Central memory CD8-positive, alpha-beta T cell (primary cell): ENCODE results near the gene TNFRSF19.

Source experiments
- ATAC-seq: fragments of 150-1000 bp; cut with Tn5 transposase; replicated peaks from 2 replicates; pipeline ENCODE4 v1.10.0; 2022; ENCODE audit warnings: mild to moderate bottlenecking, moderate FRiP score, moderate number of reproducible peaks; ENCODE audit not compliant: poor library complexity, severe bottlenecking; ENCODE audit errors: extremely low read depth
- DNase-seq, 2 donors: peaks; one replicate each; pipeline ENCODE4 v3.0.0; 2021; ENCODE audit warnings: low spot score in 2 of 2
- H3K27ac Mint-ChIP-seq: one replicate; pipeline ENCODE4 v1.8.0; 2022; ENCODE audit warnings: low read depth, mild to moderate bottlenecking, moderate library complexity, mixed read lengths
- H3K27me3 Mint-ChIP-seq: one replicate; pipeline ENCODE4 v1.8.0; 2022; ENCODE audit warnings: mixed read lengths
- H3K36me3 Mint-ChIP-seq: one replicate; pipeline ENCODE4 v1.8.0; 2022; ENCODE audit warnings: mild to moderate bottlenecking, moderate library complexity, mixed read lengths; ENCODE audit not compliant: insufficient read depth
- H3K4me1 Mint-ChIP-seq: one replicate; pipeline ENCODE4 v1.8.0; 2022; ENCODE audit warnings: mixed read lengths
- H3K4me3 Mint-ChIP-seq: one replicate; pipeline ENCODE4 v1.8.0; 2022; ENCODE audit warnings: mild to moderate bottlenecking, moderate library complexity, mixed read lengths
- H3K9me3 Mint-ChIP-seq: one replicate; pipeline ENCODE4 v1.8.0; 2022; ENCODE audit warnings: mixed read lengths

TNFRSF19 gene

DNA sequence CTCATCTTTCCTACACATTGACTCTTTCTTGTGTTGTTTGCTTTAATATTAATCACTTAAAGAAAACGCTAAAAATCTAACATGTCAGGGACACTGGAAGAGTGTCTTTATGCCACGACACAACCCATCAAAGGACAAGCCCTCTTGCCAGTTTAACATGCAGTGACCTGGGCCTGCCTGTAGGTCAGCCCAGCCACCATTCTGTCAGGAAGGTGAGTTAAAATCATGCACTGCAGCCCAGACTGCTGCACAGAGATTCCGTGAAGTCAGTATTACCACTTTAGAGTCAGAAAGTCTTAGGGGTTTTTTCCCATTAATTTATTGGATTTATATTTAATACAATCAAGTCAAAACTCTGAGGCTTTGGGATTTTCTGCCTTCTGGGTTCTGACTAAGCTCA, 58.0 kb downstream of the TNFRSF19 start:
- H3K4me3 Mint-ChIP-seq, result no peak overlapping the region
- H3K27me3 Mint-ChIP-seq, result peaks cover 62% of the 10 kb centered on the region

DNA sequence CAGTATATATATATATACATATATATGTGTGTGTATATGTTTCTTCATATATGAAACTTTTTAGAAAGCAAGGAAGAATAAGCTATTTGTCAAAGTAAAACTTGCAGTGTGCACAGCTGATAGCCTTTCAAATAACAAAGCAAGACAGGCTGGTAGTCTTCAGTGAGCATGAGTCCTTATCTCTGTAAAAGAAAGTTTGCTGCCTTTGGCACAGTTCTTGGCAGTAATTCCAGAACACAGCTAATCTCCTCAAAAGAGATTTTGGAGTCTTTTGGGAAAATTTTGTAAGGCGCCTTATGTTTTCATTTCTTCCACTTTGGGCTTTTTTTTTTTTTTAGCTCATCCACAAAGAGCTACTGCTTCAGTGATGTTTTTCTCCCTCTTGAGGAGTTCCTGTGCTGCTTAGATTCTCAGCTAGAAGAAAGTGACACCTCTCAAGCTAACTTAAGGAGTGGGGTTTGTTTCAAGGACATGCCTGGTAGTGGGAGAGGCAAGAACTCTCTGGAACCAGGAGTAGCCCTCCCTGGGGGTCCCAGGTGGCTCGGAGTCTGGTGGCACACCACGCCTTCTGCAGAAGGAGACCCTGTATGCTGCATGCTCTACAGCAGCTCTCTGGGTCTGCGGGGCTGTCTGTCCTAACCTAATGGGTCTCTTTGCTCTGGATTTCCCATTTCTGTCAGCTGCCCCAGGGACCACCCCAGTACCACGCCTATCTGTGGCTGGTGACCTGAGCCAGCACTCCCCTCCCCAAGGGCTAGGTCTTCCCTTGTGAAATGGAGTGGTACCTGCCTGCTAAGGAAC, 58.8 kb downstream of the TNFRSF19 start:
- no peak for DNase-seq
- no peak overlapping the region for H3K27ac Mint-ChIP-seq
- ATAC-seq, result no peak
- no peak overlapping the region for H3K4me3 Mint-ChIP-seq
- peaks cover 2% of the 10 kb centered on the region for H3K36me3 Mint-ChIP-seq
- no peaks in the 10 kb centered on the region for H3K9me3 Mint-ChIP-seq
- H3K4me1 Mint-ChIP-seq, result no peaks in the 10 kb centered on the region
- H3K27me3 Mint-ChIP-seq, result peaks cover 56% of the 10 kb centered on the region

More for the DNA sequence above, 58.0 kb downstream of the TNFRSF19 start:
- Mint-ChIP-seq H3K9me3 (no peaks in the 10 kb centered on the region), H3K36me3 (peaks cover 2% of the 10 kb centered on the region), H3K4me1 (no peaks in the 10 kb centered on the region), H3K27ac (no peak overlapping the region)
- DNase-seq, result no peak
- no peak for ATAC-seq

DNA sequence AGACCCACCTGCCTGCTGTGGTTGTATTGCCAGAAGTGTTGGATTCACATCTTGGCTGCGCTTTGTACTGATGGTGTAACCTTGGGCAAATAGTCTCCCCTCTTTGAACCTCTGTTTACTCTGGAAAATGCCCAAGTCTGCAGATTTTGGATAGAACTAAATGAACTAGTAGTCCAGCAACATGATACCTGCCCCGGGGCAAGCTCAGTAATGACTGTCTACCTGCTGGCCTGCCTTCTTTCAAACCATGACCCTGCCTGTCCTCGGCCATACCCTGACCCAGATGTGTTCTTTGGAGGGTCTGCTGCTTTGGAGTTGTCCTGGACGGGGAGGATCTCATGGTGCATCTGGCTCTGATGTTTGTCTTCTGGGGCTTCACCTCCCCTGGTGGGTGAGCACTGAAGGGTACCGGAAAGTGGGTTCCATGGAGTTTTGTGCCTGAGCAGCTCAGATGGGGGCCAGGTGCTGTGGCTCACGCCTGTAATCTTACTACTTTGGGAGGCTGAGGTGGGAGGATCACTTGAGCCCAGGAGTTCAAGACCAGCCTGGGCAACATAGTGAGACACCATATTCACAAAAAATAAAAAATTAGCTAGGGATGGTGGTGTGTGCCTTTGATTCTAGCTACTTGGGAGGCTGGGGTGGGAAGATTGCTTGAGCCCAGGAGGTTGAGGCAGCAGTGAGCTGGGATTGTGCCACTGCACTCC, 59.5 kb downstream of the TNFRSF19 start:
- H3K9me3 Mint-ChIP-seq, result no peaks in the 10 kb centered on the region
- DNase-seq (no peak), ATAC-seq (no peak)
- no peak overlapping the region for H3K4me3 Mint-ChIP-seq
- H3K27me3 Mint-ChIP-seq, result peaks cover 52% of the 10 kb centered on the region
- no peaks in the 10 kb centered on the region for H3K4me1 Mint-ChIP-seq
- H3K36me3 Mint-ChIP-seq, result peaks cover 2% of the 10 kb centered on the region
- H3K27ac Mint-ChIP-seq, result no peak overlapping the region

DNA sequence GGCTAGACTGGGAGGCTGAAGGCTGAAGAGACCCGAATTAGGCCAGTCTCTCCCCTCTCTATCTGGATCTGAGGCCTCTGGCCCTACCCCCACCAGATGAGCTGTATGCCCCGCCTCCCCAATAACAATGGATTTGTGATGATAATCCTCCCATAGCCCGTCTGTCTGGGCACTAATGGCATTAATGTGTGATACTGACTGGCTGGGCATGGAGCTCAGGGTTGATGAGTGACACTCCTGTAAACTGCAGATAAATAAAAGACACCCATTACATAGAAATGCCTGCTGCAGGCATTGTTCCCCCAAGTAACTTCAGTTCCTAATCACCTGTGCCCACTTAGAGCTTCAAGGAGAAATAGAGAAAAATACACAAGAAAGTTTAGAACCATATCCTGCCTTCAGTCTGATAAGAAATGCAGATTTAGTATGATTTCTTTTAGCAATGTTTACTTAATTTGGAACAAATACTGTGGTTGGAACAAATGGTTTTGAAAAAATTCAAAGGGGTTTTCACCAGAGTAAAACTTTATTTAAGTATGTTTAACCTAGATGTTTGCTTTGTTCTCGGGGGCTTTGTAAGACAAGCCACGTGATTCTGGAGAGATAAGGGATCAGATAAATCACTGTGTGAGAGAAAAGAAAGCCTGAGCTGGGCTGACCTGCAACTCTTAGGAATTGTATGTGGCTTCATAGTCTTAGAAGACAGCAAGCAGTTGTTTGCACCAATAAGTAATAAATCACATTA, 60.3 kb downstream of the TNFRSF19 start:
- ATAC-seq (no peak), DNase-seq (no peak)
- H3K27me3 Mint-ChIP-seq, result peaks cover 52% of the 10 kb centered on the region
- H3K4me3 Mint-ChIP-seq, result no peak overlapping the region
- H3K36me3 Mint-ChIP-seq, result peaks cover 2% of the 10 kb centered on the region
- H3K9me3 Mint-ChIP-seq, result no peaks in the 10 kb centered on the region
- H3K4me1 Mint-ChIP-seq, result no peaks in the 10 kb centered on the region
- no peak overlapping the region for H3K27ac Mint-ChIP-seq

DNA sequence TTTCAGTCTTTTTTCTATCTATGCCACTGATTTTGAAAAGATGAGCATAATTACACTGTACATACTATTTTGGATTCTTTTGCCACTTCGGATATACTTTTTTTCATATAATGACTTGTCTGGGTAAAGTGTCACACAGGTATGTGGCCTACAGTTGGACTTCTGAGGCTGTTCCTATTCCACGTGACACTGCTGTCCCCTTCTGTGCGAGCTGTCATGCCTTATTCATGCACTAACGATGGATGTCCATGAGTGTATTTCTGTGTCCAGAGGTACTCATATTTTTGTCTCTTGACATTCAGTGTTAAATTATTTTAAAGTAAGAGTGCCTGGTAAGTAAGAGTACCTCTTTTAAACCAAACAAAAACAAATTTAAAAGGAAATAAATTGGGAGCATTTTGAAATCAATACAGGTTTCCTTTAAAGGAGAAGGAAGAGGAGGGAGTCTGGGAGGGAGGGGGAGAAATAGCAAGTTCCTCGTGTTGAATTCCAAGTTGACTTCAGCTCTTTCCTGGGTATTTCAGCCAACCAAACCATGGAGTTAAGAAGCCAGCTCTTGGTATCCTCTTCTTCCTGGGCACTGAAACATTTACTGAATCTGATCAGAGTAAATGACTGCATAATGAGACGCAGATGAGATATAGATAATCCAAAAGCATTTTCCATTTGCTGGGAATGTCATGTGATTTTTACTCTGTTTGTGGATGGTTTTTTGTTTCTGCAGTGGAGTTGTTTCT, 61.3 kb downstream of the TNFRSF19 start:
- Mint-ChIP-seq H3K27ac (no peak overlapping the region), H3K9me3 (no peaks in the 10 kb centered on the region), H3K36me3 (no peaks in the 10 kb centered on the region), H3K4me3 (no peak overlapping the region), H3K27me3 (peaks cover 53% of the 10 kb centered on the region), H3K4me1 (no peaks in the 10 kb centered on the region)
- DNase-seq (no peak), ATAC-seq (no peak)

DNA sequence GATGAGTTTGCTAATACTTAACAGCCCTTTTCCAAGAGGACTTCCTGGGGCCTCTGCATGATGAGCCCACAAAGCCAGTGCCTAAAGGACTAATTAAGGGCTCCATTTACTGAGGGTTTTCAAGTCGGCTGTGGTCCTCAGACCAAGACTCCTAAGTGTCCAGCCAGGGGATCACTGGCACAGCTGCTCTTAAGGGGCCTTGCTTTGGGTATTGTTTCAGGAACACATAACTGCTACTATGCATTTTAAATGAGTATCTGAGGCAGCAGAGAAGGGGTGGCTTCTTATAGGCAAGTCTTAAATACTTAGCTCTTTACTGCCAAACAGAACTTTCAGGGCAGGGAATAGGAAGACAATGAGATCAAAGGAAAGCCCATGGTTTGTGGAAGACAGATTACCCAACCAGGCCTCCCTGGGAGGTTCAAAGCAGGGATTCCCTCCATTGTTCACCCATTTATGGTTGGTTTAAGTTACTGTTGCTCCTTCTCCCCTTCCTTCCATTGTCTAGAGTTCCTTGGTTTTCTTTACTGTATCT, 61.9 kb downstream of the TNFRSF19 start:
- H3K9me3 Mint-ChIP-seq, result no peaks in the 10 kb centered on the region
- H3K36me3 Mint-ChIP-seq, result no peaks in the 10 kb centered on the region
- no peaks in the 10 kb centered on the region for H3K4me1 Mint-ChIP-seq
- H3K27me3 Mint-ChIP-seq, result peaks cover 49% of the 10 kb centered on the region
- no peak overlapping the region for H3K4me3 Mint-ChIP-seq
- ATAC-seq, result no peak
- DNase-seq, result no peak
- H3K27ac Mint-ChIP-seq, result no peak overlapping the region

DNA sequence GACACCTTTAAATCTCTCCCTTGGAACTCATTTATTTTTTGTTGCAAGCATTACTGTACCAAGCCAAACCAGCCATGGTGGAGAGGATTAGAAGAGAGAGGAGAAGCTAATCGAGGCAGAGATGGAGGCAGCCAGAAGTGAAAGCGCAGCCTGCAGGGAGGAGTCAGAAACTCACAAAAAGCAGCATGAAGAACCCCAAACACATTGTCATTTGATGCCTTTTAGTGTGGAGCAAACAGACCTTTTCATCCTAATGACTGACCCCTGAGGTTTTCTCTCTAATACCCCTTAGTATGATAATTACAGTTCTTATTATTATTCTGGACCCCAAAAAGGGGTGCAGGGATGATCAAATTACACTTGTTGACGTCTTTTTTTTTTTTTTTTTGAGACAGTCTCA, 62.5 kb downstream of the TNFRSF19 start:
- H3K27ac Mint-ChIP-seq, result no peak overlapping the region
- H3K36me3 Mint-ChIP-seq, result no peaks in the 10 kb centered on the region
- ATAC-seq (no peak), DNase-seq (no peak)
- H3K4me1 Mint-ChIP-seq, result no peaks in the 10 kb centered on the region
- H3K9me3 Mint-ChIP-seq, result no peaks in the 10 kb centered on the region
- H3K27me3 Mint-ChIP-seq, result peaks cover 43% of the 10 kb centered on the region
- H3K4me3 Mint-ChIP-seq, result no peak overlapping the region

DNA sequence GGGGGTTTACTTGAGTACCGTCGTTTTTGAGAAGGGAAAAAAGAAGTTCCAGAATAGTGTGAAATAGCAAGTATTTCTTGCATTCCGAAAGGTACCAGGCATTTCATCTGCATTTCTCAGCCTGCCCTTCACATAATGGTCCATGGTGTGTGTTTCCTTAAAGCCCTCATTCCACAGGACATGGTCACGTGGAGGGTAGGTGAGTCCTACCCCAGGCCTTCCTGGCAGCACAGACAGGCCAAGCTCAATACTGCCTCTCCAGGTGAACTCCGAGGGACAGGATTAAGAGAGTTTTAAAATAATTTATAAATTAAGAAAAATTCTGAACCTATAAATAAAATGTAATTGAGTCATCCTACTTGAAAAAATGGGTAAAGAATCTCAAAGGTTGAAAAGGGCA, 64.7 kb downstream of the TNFRSF19 start:
- ATAC-seq (no peak), DNase-seq (no peak)
- Mint-ChIP-seq H3K4me1 (no peaks in the 10 kb centered on the region), H3K27me3 (peaks cover 27% of the 10 kb centered on the region), H3K9me3 (no peaks in the 10 kb centered on the region), H3K36me3 (no peaks in the 10 kb centered on the region), H3K27ac (no peak overlapping the region), H3K4me3 (no peak overlapping the region)

DNA sequence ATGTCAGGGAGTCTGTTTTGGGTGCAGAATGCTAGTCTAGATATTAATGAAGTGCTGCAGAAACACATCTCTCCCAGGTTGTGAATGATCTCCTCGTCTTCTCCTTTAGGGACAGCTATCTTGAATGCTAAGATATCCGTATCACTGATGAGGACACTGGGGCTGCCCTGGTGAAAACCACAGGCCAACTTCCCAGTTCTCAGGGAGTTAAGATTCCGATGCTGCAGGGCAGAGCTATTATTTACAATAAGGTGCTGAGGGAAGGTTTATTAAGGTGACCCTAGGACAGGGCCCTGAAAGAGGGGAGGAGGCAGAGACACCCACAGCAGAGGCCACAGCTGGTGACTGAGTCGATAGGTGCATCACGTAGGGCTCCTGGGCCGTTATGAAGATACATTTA, 66.1 kb downstream of the TNFRSF19 start:
- Mint-ChIP-seq H3K4me3 (no peak overlapping the region), H3K27ac (no peak overlapping the region), H3K4me1 (no peaks in the 10 kb centered on the region), H3K36me3 (no peaks in the 10 kb centered on the region), H3K9me3 (no peaks in the 10 kb centered on the region), H3K27me3 (peaks cover 18% of the 10 kb centered on the region)
- ATAC-seq, result no peak
- no peak for DNase-seq

DNA sequence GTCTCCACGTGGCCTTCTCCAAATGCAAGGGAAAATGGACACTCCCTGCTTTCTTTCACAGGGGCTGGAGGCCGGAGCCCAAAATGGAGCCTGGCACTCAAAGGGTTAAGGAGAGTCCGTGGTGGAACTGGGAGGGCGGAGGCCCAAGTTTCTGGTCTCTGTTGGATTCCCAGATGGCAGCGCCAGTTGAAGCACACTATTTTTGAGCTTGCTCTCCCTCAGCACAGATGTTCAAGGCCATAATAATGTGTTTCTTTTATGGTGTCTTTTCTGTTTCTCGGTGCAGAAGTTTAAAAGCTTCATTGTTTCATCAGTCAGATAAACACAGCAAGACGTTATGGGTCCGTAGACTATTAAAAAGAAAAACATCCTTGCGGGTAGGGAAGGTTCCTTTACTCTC, 67.6 kb downstream of the TNFRSF19 start:
- no peaks in the 10 kb centered on the region for H3K36me3 Mint-ChIP-seq
- DNase-seq, result no peak
- peaks cover 9% of the 10 kb centered on the region for H3K27me3 Mint-ChIP-seq
- ATAC-seq, result no peak
- H3K4me3 Mint-ChIP-seq, result no peak overlapping the region
- H3K9me3 Mint-ChIP-seq, result no peaks in the 10 kb centered on the region
- H3K27ac Mint-ChIP-seq, result no peak overlapping the region
- no peaks in the 10 kb centered on the region for H3K4me1 Mint-ChIP-seq

DNA sequence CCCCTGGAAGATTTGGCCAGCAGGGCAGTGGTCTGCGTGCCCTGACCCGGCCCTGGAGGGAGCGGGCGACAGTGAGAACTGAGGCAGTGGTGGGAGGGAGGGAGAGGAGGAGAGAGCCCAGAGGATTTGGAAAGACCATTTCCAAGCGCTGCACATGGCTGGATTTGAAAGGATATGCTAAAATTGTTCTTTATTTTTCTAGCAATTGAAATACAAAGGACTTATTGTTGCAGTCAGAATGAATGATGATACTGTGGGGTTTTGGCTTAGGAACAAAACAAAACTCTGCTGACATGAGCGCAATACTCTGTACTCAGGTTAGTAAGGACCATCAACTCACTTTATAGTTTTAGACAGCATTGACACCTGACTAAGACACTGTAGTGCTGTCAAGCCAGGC, 69.5 kb downstream of the TNFRSF19 start:
- H3K27me3 Mint-ChIP-seq, result peaks cover 9% of the 10 kb centered on the region

DNA sequence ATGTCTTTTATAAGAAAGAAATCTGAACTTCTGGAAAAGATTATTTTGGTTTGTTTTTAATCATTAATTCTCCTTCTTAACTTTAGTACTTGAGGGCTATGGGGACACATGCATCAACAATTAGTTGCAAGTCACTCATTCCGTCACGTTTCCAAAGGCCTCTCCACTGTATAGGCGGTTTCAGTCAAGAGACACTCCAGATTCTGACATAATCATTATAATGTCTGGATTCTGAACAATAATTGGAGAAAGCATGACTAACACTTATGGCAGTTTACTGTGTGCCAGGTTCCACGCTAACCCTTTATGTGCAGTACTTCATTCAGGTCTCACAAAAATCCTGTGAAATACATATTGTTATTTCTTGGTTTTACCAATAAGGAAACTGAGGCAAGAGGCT, 71.9 kb downstream of the TNFRSF19 start:
- Mint-ChIP-seq H3K27me3 (peaks cover 18% of the 10 kb centered on the region), H3K36me3 (no peaks in the 10 kb centered on the region), H3K9me3 (no peaks in the 10 kb centered on the region), H3K27ac (no peak overlapping the region), H3K4me3 (no peak overlapping the region), H3K4me1 (no peaks in the 10 kb centered on the region)
- ATAC-seq (no peak), DNase-seq (no peak)

More for the DNA sequence above, 69.5 kb downstream of the TNFRSF19 start:
- H3K27ac Mint-ChIP-seq, result no peak overlapping the region
- DNase-seq, result no peak
- H3K4me1 Mint-ChIP-seq, result no peaks in the 10 kb centered on the region
- no peak for ATAC-seq
- no peak overlapping the region for H3K4me3 Mint-ChIP-seq
- H3K36me3 Mint-ChIP-seq, result no peaks in the 10 kb centered on the region
- no peaks in the 10 kb centered on the region for H3K9me3 Mint-ChIP-seq
